Peyer's patch (tissue), 4 donors: ENCODE measurements around the gene TMEM17.

Experiments
- POLR2A ChIP-seq, 2 donors: fragments of 450-650 bp; IDR thresholded peaks; one replicate each; pipeline ENCODE4 v1.5.1; 2017; ENCODE audit warnings: antibody characterized with exemption in 2 of 2, mild to moderate bottlenecking in 2 of 2, moderate library complexity in 2 of 2
- TF ChIP-seq, protein P1 (sequence below), 6 experiments: fragments of 450-650 bp in 4 of 6; fragments of 200-600 bp in 2 of 6; sonication (generic) in 1 of 6; IDR thresholded peaks; one replicate each; pipeline ENCODE4 v1.5.1; 2017 to 2019; ENCODE audit warnings: antibody characterized with exemption in 6 of 6, mild to moderate bottlenecking in 3 of 6, moderate library complexity in 1 of 6

DNA sequence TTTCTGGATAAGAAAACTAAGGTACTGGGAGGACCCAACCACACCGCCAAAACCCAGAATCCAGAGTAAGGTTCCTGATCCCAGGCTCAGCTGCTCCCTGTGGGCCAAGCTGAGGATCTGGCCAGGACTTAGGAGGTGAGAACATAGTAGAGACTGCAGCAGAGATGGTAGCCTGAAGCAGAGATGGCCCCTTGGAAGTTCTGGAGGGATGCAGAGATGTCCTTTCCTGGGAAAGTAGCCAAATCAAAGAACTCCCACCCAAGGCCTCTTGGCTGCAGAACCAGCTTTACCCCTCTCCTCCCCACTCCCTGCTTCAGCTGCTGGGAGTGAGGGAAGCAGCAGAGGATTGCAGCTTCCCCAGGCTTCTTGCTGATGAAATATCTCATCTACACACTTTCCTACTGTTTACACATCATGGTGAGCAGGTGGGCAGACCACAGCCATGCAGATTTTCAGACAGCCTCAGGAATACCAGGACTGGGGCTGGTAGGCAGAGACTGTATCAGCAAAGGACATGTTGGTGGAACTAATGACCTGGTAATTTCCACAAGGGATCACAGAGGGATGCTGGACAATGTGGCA, 32.7 kb downstream of the TMEM17 start:
- TF ChIP-seq, protein P1, sequence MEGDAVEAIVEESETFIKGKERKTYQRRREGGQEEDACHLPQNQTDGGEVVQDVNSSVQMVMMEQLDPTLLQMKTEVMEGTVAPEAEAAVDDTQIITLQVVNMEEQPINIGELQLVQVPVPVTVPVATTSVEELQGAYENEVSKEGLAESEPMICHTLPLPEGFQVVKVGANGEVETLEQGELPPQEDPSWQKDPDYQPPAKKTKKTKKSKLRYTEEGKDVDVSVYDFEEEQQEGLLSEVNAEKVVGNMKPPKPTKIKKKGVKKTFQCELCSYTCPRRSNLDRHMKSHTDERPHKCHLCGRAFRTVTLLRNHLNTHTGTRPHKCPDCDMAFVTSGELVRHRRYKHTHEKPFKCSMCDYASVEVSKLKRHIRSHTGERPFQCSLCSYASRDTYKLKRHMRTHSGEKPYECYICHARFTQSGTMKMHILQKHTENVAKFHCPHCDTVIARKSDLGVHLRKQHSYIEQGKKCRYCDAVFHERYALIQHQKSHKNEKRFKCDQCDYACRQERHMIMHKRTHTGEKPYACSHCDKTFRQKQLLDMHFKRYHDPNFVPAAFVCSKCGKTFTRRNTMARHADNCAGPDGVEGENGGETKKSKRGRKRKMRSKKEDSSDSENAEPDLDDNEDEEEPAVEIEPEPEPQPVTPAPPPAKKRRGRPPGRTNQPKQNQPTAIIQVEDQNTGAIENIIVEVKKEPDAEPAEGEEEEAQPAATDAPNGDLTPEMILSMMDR (IDR thresholded peaks at IDR 0.05): no peak
- TF ChIP-seq POLR2A (IDR thresholded peaks at IDR 0.05): no peak
